ENCODE measurements around the gene RADIL. TPM values are rescaled to one million over a fixed set of nuclear protein-coding genes. Genes with fewer than 3 reads are reported as not detected.

Gene RADIL
- total RNA-seq, 4 donors from 2014 or later = 23.2 to 31.0 (median 27.1) TPM

- 86 to 90% methylated on average over 21 to 26 of the region's 38 CpGs for WGBS, 2 donors
- Histone ChIP-seq H3K36me3 (peaks cover 0 to 61% (median 0%) of the 10 kb centered on the region in 3 donors), H3K27me3 (no peaks in the 10 kb centered on the region), H3K27ac (no peak overlapping the region), H3K4me3 (no peak overlapping the region), H3K4me1 (peaks cover 0 to 28% (median 0%) of the 10 kb centered on the region in 4 donors), H3K9me3 (no peaks in the 10 kb centered on the region)
- TF ChIP-seq CTCF (IDR thresholded peaks at IDR 0.05) (no peak), POLR2A (IDR thresholded peaks at IDR 0.05) (no peak)
- no peak for DNase-seq (ENCODE audit: low spot score in 2 of 2)
Measured at GRCh38 chr7:4815609-4816418, 67.7 kb downstream of the RADIL start.

GRCh38 chr7:4815121-4815520, 68.4 kb downstream of the RADIL start:
- 91 to 98% methylated on average over 7 to 8 of the region's 14 CpGs for WGBS, 2 donors
- Histone ChIP-seq H3K4me3 (no peak overlapping the region), H3K4me1 (peaks cover 0 to 21% (median 0%) of the 10 kb centered on the region in 4 donors), H3K36me3 (peaks cover 0 to 68% (median 0%) of the 10 kb centered on the region in 3 donors), H3K27me3 (no peaks in the 10 kb centered on the region), H3K27ac (no peak overlapping the region), H3K9me3 (no peaks in the 10 kb centered on the region)
- TF ChIP-seq CTCF (IDR thresholded peaks at IDR 0.05) (no peak), EP300 (IDR thresholded peaks at IDR 0.05) (no peak), POLR2A (IDR thresholded peaks at IDR 0.05) (no peak)
- no peak for DNase-seq (ENCODE audit: low spot score in 2 of 2)

GRCh38 chr7:4814433-4814832, 69.1 kb downstream of the RADIL start:
- Histone ChIP-seq H3K9me3 (no peaks in the 10 kb centered on the region), H3K27ac (no peak overlapping the region), H3K36me3 (peaks cover 0 to 73% (median 0%) of the 10 kb centered on the region in 3 donors), H3K4me3 (no peak overlapping the region), H3K27me3 (no peaks in the 10 kb centered on the region), H3K4me1 (peaks cover 0 to 15% (median 0%) of the 10 kb centered on the region in 4 donors)
- 68 to 73% methylated on average over 13 to 14 of the region's 14 CpGs for WGBS, 2 donors
- TF ChIP-seq EP300 (IDR thresholded peaks at IDR 0.05) (no peak), CTCF (IDR thresholded peaks at IDR 0.05) (no peak), POLR2A (IDR thresholded peaks at IDR 0.05) (no peak)
- no peak for DNase-seq (ENCODE audit: low spot score in 2 of 2)

GRCh38 chr7:4809666-4810065, 73.8 kb downstream of the RADIL start:
- WGBS, 2 donors = 76 to 84% methylated on average over 14 of the region's 14 CpGs
- peaks cover 0 to 25% (median 2%) of the 10 kb centered on the region in 4 donors for H3K4me1 ChIP-seq
- TF ChIP-seq POLR2A (IDR thresholded peaks at IDR 0.05) (no peak), EP300 (IDR thresholded peaks at IDR 0.05) (no peak), CTCF (IDR thresholded peaks at IDR 0.05) (no peak)
- H3K27ac ChIP-seq = peak overlapping the region in 2 of 4 donors; percentile 56 to 77
- peak overlapping the region in 1 of 4 donors; percentile 32 for H3K4me3 ChIP-seq
- no peak for DNase-seq (ENCODE audit: low spot score in 2 of 2)
- no peaks in the 10 kb centered on the region for H3K9me3 ChIP-seq
- no peaks in the 10 kb centered on the region for H3K27me3 ChIP-seq
- H3K36me3 ChIP-seq = peaks cover 0 to 63% (median 0%) of the 10 kb centered on the region in 3 donors

- TF ChIP-seq CTCF (IDR thresholded peaks at IDR 0.05) (no peak), POLR2A (IDR thresholded peaks at IDR 0.05) (peak in 1 of 2 donors; percentile 19), EP300 (IDR thresholded peaks at IDR 0.05) (no peak)
- 71 to 79% methylated on average over 29 to 38 of the region's 38 CpGs for WGBS, 2 donors
- H3K4me1 ChIP-seq = peaks cover 0 to 25% (median 2%) of the 10 kb centered on the region in 4 donors
- no peak for DNase-seq (ENCODE audit: low spot score in 2 of 2)
- peak overlapping the region in 1 of 4 donors; percentile 32 for H3K4me3 ChIP-seq
- peak overlapping the region in 3 of 4 donors; percentile 53 to 77 (median 56) for H3K27ac ChIP-seq
- peaks cover 0 to 63% (median 0%) of the 10 kb centered on the region in 3 donors for H3K36me3 ChIP-seq
- H3K9me3 ChIP-seq = no peaks in the 10 kb centered on the region
- no peaks in the 10 kb centered on the region for H3K27me3 ChIP-seq
Measured at GRCh38 chr7:4809091-4809591, 74.4 kb downstream of the RADIL start.

All from tibial nerve (tissue), 4 donors.